GM15510 (cell line): ENCODE measurements around the gene LIFR.

ENCODE experiments used
- POLR2A ChIP-seq: IDR thresholded peaks from 3 replicates; pipeline ENCODE4 v1.6.1; 2011; ENCODE audit warnings: borderline replicate concordance; ENCODE audit not compliant: insufficient read length; ENCODE audit errors: extremely low read depth

LIFR gene

DNA sequence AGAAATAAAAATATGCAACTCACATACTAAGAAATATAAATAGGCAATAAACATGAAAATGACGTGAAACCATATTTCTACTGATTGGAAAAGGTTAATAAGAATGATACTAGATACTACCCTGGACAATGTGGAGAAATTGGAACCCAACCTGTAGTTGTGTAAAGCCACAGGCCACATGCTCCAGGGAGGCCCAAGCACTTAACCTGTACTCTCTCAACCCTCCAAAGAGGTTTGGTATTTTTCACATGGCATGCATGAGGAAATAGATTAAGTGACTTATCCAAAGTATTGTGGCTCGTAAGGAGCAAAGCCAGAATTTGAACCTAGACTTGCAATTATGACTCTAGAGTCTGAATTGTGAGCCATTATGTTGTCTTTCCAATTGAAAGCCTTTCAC is 13.4 kb downstream of the LIFR start:
- no peak for TF ChIP-seq POLR2A

- TF ChIP-seq POLR2A: no peak
Observed at GRCh38 chr5:38541174-38541725, 15.2 kb downstream of the LIFR start.

GRCh38 chr5:38540314-38540713 is 16.1 kb downstream of the LIFR start:
- no peak for TF ChIP-seq POLR2A

GRCh38 chr5:38538161-38538560 is 18.3 kb downstream of the LIFR start:
- TF ChIP-seq POLR2A: no peak

DNA sequence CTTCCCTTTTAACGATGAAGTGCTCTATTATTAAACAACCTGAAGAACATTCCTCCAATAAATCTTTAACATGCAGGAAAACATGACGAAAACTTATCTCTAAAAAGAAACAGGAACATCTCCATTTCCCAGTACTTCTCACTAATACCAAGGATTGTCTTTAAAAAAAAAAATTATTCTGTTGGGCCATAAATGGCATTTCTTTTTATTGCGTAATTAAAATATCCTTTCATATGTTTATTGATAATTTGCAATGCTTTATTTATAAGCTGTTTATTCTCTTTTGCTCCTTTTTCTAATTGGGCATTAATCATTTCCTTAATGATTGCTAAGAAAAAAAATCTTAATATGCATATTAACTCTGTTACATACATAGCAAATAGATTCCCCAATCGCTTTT is 18.9 kb downstream of the LIFR start:
- no peak for TF ChIP-seq POLR2A

GRCh38 chr5:38536968-38537367 is 19.5 kb downstream of the LIFR start:
- TF ChIP-seq POLR2A: no peak

DNA sequence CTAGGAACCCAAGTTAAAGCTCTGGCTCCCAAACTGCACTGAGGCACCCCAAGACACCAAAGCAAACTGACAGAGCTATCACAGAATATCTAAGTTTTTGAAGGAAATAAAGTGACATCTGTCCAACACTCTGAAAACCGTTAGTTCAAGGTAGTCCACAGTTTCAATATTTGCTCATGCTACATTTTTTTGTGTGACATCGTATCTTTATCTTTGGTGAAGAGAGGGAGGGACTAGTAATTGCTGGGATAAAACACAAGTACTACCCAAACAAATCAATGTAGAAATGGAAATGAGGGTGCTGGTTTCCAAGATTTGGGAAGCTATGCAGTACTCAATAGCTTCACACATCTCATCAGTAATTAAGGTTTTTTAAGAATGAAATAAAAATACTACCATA is 20.6 kb downstream of the LIFR start:
- no peak for TF ChIP-seq POLR2A

GRCh38 chr5:38535248-38535750 is 21.1 kb downstream of the LIFR start:
- TF ChIP-seq POLR2A: no peak

GRCh38 chr5:38534156-38534453 is 22.3 kb downstream of the LIFR start:
- no peak for TF ChIP-seq POLR2A

DNA sequence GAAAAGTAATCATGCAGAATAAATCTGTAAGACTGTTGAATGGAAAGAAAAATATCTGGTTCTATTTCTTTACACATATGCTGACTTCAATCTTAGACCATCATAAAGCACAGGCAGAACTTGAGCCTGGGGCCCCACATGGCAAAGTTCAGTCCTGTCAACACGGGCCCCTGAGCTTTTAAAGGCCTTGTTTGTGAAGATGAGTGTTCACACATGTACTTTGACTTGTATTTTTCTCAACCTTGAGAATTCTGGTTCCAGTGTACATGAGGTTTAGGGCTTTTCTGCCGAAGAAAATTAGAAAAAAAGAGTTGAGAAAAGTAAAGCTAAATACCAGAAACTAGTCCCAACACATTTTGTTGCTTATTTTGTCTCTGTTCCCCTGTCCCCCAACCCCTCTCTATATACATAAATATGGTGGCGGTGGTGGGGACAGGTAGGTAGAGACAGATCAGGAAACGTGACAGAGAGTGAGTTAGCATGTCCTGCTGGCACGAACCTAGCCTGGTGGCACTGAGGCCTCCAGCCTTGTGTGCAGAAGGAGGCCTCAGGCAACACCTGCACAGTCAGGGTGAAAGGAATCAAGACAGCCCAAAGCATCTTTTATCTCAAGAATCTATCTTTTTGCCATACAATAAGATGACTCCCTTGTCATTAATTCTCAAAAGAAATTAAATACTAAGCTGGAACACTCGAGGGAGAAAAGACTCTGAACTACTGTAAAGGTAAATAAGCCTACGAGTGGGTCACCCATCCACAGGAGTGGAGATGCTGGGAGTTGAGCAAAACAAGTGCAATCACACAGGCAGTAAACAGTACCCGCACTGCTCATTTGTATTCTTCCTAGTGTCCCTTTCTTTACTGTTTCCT is 22.9 kb downstream of the LIFR start:
- TF ChIP-seq POLR2A: no peak

- no peak for TF ChIP-seq POLR2A
Observed at GRCh38 chr5:38532165-38532669, 24.2 kb downstream of the LIFR start.

DNA sequence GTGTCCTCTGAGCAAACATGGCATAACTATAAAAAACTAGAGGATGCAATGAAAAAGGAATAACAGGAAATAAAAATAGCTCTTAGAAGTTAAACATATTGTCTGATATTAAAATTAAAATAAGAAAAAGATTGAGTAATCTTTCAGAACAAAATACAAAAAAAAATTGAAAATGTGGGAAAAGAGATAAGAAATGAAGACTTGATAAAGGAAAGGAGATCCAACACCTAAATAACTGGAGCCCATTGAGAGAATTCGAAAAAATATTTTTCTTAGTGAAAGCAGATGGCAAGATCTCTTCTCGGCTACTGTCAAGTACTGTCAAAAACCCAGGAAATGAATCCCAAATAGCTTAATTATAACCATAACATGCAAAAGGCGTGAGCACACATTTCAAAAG is 24.9 kb downstream of the LIFR start:
- no peak for TF ChIP-seq POLR2A

DNA sequence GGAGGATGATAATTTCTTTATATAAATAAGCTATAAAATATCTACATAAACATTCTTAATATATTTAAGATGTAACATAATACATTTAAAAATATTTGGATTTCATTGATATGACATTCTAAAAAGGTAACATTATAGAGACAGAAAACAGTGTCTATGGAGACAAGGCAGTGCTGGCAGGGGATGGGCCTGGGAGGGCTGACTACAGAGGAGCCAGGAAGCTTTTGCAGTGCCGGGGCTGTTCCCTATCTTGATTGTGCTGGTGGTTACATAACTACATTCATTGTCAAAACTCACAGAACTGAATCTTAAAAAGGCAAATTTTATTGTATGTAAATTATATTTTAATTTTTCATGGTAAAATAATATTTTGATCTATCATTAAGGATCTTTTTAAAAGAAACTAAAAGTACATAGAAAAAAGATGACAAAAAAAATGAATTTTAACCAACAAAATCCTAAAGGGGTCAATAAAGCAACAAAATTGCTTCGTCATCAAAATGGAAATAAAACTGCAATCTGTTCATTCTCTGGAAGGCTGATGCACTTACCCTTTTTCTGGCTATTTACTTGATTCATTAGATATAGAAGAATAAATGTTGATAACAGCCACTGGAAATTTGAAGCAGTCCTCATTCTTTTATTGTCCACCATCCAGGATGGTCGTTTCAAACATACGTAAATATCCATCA is 26.3 kb downstream of the LIFR start:
- TF ChIP-seq POLR2A: no peak

- no peak for TF ChIP-seq POLR2A
Observed at GRCh38 chr5:38528162-38528703, 28.2 kb downstream of the LIFR start.

GRCh38 chr5:38527475-38527874 is 29.0 kb downstream of the LIFR start:
- TF ChIP-seq POLR2A: no peak
